Stimulated activated CD8-positive, alpha-beta memory T cell treated with anti-CD3 and anti-CD28 coated beads, Interleukin-7, amount 100 ng/mL, for 24 hours (primary cell): ENCODE data around the gene BCO2.
"Not testable (repeated sequence)": the region's sequence is repeated elsewhere in the genome, so short reads cannot be mapped to it uniquely, and the experiment has no call there.

Experiments
- DNase-seq: peaks from one replicate; pipeline ENCODE4 v3.0.0-alpha.2; 2020; ENCODE audit warnings: low read depth

The BCO2 gene

GRCh38 chr11:112167145-112167544, 8.2 kb upstream of the BCO2 start, which contains the start of gene TEX12:
TSS of gene TEX12 (plus strand) at chr11:112167372. CDS start at chr11:112169269, 1,897 bp downstream.
- DNase-seq = no peak

- no peak for DNase-seq
These were observed 2.8 kb upstream of the BCO2 start for GRCh38 chr11:112172362-112172994.

GRCh38 chr11:112173152-112173551, 2.2 kb upstream of the BCO2 start:
- DNase-seq = no peak

GRCh38 chr11:112175599-112175952, 264 bp downstream of the BCO2 start:
- DNase-seq = no peak

- DNase-seq = no peak
These were observed 765 bp downstream of the BCO2 start for GRCh38 chr11:112176077-112176476.

- DNase-seq = no peak
These were observed 2.3 kb downstream of the BCO2 start for GRCh38 chr11:112177589-112177988.

GRCh38 chr11:112178428-112178827, 3.1 kb downstream of the BCO2 start:
- no peak for DNase-seq

- no peak for DNase-seq
These were observed 3.6 kb downstream of the BCO2 start for GRCh38 chr11:112178936-112179335.

GRCh38 chr11:112179601-112180000, 4.3 kb downstream of the BCO2 start:
- no peak for DNase-seq

GRCh38 chr11:112182867-112183266, 7.6 kb downstream of the BCO2 start:
- DNase-seq = no peak

- no peak for DNase-seq
These were observed 10.6 kb downstream of the BCO2 start for GRCh38 chr11:112185883-112186282.

GRCh38 chr11:112186304-112186703, 11.0 kb downstream of the BCO2 start:
- no peak for DNase-seq

- DNase-seq = not testable (repeated sequence)
These were observed 19.8 kb downstream of the BCO2 start for GRCh38 chr11:112195113-112195512.

GRCh38 chr11:112195951-112196351, 20.6 kb downstream of the BCO2 start:
- DNase-seq = no peak

- no peak for DNase-seq
These were observed 21.3 kb downstream of the BCO2 start for GRCh38 chr11:112196519-112197087.

GRCh38 chr11:112199101-112199500, 23.8 kb downstream of the BCO2 start:
- DNase-seq = not testable (repeated sequence)

- DNase-seq = no peak
These were observed 24.9 kb downstream of the BCO2 start for GRCh38 chr11:112200252-112200651.

- DNase-seq = no peak
These were observed 30.8 kb downstream of the BCO2 start for GRCh38 chr11:112206071-112206470.

- DNase-seq = no peak
These were observed 35.6 kb downstream of the BCO2 start for GRCh38 chr11:112210890-112211289.

GRCh38 chr11:112211536-112211935, 36.2 kb downstream of the BCO2 start:
- no peak for DNase-seq

- DNase-seq = no peak
These were observed 37.0 kb downstream of the BCO2 start for GRCh38 chr11:112212290-112212689.

GRCh38 chr11:112212710-112213109, 37.4 kb downstream of the BCO2 start:
- no peak for DNase-seq

- no peak for DNase-seq
These were observed 38.4 kb downstream of the BCO2 start for GRCh38 chr11:112213753-112214152.

- DNase-seq = no peak
These were observed 40.3 kb downstream of the BCO2 start for GRCh38 chr11:112215621-112216020.
